Measurements from ENCODE around the gene NEIL1.
"Not testable (repeated sequence)": the region's sequence is repeated elsewhere in the genome, so short reads cannot be mapped to it uniquely, and the experiment has no call there.

NEIL1 gene

DNA sequence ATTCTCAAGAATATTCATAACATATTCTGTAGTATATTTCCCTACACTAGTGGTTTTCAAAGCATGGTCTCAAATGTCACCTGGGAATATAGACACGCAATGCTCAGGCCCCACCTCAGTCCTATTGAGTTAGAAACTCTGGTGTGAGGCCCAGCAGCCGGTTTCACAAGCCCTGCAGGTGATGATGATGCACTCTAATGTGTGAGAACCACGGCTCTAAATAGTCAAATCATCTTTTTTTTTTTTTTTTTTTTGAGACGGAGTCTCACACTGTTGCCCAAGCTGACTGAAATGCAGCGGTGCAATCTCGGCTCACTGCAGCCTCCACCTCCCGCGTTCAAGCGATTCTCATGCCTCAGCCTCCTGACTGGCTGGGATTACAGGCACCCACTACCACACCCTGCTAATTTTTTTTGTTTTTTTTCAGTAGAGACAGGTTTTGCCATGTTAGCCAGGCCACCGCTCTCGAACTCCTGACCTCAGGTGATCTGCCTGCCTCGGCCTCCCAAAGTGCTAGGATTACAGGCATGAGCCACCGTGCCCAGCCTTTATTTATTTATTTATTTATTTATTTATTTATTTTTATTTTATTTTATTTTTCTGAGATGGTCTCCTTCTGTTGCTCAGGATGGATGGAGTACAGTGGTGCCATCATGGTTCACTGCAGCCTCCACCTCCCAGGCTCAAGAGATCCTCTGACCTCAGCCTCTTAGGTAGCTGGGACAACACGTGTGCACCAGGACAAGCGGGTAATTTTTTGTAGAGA lies 13.0 kb upstream of the NEIL1 start:
- not testable (repeated sequence) for DNase-seq

DNA sequence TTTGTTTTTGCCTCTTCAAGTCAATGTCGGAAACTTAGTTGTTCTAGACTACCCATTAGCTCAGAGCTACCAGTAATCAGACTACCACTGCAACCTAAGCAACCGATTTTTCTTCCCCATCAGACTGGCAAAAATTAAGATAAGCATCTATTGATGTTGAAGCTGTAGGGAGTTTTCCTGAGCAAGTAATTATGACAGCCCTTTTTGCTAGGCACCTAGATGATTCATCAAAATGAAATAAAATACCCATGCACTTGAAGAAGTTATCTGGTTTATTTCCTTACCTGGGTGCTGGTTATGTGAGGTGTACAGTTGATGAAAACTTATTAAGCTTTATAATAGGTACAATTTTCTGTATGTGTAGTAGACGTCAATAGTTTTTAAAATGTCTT lies 11.5 kb upstream of the NEIL1 start:
- DNase-seq = no peak

DNA sequence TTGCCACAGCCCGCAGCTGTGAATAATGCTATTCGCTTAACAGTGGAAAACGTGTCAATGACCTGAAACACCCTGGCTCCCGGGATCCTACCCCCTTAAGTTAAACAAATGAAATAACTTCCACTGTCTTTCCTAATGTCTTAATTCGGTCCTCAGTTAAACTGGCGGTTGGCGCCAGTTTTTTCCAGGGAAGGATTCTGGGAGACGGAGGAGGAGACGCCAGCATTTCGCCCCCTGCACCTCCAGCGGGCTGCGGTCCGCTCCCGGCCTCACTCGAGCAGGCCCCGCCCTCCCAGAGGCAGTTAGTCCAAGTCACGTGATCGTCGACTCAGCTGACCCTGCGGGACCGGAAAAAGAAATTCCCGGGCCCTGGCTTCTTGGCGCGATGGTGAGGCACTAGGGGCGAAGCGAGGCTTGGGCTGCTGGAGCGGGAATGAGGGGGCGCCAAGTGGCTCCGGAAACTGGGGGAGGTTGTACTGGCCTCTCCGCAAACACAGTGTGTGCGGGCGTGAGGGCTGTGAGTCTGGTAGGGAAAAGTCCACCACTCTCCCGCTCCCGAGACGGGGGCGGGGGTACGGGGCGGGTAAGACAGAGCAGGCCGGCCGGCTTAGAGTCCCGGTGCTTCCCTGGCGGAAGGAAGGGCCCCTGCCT lies 11.0 kb upstream of the NEIL1 start, which contains the start of gene COMMD4:
Gene COMMD4 (plus strand): TSS at position 359 of the 651 bp plus-strand sequence. CDS start 27 bp downstream, at position 386.
- peak; percentile 94 for DNase-seq

DNA sequence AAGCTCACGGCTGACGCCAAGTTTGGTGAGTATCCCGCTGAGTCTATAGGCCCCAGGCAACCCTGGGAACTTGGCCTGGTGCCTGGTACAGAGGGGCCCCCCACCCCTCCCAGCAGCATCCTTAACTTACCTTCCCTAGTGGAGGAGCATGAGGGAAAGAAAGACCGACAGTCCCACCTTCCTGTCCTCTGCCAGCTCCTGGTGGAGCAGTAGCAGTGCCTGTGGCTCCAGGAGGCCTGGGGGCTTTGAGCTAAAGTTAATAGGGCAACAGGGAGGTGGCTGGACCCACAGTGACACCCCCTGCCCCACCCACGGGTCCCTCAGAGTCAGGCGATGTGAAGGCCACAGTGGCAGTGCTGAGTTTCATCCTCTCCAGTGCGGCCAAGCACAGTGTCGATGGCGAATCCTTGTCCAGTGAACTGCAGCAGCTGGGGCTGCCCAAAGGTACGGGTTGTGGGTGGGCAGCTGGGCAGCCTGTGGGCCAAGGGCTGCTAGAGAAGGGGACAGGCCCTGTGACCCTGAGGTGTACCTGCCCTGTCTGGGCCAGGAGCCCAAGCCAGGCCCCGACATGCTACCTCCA lies 8.1 kb upstream of the NEIL1 start:
- no peak for DNase-seq

DNA sequence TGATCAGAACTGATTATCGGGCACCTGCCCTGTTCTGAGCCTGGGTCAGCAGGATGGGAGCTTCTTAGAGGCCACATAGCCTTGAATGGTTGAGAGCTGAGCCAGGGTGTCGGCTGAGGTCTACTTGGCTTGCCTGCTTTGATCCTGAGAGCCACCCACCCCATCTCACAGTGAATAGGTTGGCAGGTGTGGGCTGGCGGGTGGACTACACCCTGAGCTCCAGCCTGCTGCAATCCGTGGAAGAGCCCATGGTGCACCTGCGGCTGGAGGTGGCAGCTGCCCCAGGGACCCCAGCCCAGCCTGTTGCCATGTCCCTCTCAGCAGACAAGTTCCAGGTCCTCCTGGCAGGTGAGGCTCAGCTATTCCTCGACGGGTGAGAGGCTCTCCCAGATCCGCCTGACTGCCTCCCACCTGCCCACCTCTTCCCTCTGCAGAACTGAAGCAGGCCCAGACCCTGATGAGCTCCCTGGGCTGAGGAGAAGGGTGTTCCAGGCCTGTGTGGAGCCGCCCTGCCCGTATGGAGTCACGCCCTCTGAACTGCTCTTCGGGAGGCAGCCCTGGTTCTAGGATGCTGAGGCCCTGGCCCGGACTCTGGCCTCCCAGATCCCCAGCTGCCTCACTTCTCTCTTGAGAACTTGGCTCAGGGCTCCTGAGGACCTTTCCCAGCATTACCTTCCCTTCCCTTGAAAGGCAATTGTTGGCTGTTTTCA lies 7.2 kb upstream of the NEIL1 start:
- DNase-seq = no peak

DNA sequence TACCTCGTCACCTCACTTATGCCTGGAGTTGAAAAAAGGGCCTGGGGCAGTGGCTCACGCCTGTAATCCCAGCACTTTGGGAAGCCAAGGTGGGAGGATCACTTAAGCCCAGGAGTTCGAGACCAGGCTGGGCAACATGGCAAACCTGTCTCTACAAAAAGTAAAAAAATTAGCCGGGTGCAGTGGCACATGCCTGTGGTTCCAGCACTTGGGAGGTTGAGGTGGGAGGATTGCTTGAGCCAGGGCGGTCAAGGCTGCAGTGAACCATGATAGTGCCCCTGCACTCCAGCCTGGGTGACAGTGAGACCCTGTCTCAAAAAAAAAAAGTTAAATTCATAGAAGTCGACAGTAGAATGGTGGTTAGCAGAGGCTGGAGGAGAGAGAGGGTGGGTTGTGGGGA lies 4.6 kb upstream of the NEIL1 start:
- no peak for DNase-seq

DNA sequence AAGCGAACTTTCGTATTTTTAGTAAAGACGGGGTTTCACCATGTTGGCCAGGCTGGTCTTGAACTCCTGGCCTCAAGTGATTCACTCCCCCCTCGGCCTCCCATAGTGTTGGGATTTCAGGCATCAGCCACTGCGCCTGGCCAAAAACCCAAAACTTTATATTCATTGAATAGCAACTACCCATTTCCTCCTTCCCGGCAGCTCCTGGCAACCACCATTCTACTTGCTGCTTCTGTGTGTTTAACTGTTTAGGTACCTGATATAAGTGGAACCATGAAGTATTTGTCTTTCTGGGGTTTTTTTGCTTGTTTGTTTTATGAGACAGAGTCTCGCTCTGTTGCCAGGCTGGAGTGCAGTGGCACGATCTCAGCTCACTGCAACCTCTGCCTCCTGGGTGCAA lies 2.9 kb upstream of the NEIL1 start:
- not testable (repeated sequence) for DNase-seq

DNA sequence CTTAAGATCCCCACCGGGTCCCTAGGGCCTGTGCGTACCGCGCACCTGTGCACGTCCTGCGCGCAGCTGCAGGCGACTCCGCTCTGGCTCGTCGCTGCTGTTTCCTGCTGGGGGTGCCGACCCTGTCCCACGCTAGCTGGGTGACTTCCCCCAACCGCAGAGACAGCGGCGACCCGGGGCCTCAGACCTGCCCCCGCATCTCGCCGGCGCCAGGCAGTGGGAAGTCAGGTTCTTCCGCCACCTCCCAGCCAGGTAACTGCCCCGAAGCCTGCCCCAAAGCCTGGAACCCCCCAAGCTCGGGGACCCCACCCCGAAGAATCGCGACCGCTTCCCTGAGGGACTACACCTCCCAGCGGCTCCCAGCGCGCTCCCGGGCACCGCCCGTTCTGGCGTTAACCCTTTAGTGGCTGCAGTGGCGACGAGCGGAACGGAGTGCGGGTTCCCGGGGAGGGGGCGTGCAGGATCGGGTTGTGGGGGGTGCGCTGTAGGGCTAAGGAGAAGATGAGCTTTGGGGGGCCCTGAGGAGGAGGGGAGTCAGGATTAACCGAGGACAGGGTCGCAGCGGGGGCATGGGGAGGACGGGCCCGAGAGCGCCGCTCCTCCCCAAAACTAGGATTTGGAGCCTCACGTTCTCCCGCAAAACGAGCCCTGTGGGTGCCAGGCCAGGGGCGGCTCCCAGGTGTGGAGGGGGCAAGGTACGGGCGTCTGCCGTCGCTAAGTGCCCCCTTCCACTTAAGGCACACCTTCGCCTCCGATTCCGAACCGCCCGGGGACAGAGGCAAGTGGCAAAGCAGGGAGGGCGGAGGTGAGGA lies 589 bp downstream of the NEIL1 start:
- DNase-seq = peak; percentile 79

DNA sequence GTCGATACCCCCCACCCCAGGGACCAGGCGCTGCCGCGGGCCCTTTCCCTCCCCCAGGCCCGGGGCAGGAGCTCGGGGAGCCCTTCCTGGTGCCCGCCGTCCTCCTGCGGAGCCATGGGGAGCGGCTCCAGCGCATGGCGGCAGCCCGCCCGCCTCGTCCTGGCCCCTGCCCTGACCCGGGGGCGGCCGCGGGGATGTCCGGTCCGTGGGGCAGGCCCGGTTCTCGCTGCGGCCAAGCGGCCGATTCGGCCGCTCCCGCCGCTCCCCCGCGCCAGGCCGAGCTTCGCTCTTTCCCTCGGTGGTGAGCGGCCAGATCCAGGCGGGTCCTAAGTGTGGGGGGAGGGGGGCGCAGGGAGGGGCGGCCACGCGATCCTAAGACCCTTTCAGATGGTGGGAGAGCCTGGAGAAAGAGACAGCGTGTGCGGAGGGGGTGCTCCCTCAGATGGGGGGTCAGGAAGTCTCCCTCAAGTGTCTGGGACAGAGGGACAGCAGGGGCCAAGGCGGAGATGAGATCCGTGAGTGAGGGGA lies 1.3 kb downstream of the NEIL1 start:
- no peak for DNase-seq

DNA sequence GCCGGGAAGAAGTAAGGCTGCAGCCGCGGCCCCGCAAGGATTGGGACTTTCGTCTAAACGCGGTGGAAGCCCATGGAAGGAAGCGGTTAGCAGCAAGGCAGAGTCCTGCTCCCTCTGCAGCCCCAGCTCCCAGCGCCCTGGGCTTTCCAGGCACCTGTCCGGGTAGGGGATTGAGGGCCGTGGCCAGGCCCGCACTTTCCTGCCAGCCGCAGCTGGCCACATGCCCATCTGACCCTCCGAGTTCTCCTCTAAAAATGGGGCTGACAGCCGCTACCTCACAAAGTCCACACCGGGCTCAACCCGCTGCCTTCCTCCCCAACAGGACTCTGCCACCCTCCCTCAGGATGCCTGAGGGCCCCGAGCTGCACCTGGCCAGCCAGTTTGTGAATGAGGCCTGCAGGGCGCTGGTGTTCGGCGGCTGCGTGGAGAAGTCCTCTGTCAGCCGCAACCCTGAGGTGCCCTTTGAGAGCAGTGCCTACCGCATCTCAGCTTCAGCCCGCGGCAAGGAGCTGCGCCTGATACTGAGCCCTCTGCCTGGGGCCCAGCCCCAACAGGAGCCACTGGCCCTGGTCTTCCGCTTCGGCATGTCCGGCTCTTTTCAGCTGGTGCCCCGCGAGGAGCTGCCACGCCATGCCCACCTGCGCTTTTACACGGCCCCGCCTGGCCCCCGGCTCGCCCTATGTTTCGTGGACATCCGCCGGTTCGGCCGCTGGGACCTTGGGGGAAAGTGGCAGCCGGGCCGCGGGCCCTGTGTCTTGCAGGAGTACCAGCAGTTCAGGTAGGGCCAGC lies 1.9 kb downstream of the NEIL1 start:
- DNase-seq = no peak

DNA sequence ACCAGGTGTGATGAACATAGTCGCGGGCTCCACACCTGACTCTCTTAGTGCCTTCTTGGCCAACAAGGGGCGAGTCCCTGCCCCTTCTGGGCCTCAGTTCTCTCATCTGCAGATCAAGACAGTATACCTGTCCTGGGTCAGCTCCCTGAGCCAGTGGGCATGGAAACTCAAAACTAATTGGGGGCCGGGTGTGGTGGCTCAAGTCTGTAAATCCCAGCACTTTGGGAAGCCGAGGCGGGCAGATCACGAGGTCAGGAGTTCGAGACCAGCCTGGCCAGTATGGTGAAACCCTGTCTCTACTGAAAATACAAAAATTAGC lies 2.5 kb downstream of the NEIL1 start:
- not testable (repeated sequence) for DNase-seq

DNA sequence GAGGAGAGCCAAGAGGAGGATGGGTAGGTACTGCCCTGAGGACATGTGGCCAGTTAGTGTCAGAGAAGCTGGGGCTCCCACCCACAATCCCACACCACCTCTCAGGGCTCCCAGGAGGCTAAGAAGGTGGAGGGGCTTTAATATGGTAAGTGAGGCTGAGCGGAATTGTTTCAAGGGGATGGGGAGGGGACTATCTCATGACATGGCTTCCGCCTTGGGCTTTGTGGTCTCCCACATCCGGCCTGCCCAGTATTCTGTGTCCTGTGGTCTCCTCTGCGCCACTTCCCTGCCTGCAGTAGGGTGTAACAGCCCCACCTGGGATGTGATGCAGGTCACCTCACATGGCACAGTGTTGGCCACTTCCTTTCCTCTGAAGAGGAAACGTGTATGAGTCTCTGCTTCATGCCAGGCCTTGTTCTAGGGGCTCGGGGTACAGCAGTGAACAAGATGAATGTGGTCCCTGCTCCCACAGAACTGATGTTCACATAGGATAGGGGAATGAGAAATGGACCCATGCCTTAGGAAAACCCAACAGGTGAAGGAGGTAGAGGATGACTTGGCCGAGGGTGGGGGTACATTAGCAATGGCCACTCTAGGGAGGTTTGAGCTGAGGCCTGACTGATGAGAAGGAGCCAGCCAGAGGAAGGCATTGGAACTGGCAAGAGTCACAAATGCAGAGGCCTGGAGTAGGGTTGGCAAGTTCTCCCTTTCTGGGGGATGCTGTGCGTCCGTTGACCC lies 3.2 kb downstream of the NEIL1 start:
- DNase-seq = no peak

DNA sequence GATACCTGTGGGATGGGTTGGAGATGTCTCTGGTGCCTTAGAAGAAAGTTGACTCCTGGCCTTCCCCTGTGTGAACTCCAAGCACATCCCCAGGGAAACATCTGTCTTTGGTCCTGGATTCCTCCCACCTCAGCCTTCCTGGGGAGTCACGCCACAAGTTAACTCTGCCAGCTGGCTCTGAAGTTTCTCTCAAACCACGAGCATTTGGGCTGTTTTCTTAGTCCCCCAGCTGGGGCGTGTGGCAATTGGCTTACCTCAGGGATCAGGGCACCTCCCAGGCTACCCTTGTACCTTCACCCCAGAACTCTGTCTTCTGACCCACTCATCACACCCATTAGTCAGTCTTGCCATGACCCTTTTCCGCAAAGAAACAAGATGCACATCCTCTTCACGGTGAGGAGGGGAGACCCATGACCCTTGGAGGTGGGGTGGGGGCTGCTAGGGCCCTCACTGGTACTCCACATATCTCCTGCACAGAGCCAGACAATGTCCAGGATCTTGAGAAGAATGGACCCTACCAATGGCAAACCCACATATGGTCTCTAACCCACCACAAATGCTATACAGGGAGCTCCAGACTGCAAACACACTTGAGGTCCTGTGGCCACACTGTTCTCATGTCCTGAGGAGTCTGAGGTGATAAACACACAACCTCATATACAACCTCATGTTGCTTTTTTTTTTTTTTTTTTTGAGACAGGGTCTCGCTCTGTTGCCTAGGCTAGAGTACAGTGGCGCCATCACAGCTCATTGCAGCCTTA lies 3.9 kb downstream of the NEIL1 start:
- no peak for DNase-seq

DNA sequence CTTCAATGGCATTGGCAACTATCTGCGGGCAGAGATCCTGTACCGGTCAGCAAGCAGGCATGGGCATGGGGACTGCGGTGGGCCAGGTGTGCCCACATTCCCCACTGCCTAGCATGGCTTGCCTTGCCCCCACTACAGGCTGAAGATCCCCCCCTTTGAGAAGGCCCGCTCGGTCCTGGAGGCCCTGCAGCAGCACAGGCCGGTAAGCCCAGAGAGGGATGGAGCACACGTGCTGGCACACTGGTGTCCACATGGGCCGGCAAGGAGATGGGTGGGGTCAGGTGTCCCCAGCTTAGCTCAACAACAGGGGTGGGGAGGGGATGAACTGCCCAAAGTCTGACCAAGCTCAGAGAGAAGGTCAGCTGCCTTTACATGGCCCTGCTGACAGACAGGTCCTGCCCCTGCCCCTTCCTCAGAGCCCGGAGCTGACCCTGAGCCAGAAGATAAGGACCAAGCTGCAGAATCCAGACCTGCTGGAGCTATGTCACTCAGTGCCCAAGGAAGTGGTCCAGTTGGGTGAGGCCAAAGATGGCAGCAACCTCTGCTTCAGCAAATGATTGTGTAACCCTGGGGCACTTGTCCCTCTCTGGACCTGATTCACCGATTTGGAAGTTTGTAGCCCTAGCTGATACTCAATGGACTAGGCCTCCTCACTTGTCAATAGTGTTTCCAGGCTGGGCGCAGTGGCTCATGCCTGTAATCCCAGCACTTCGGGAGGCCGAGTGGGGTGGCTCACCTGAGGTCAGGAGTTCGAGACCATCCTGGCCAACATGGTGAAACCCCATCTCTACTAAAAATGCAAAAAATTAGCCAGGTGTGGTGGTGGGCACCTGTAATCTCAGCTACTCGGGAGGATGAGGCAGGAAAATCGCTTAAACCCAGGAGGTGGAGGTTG lies 5.6 kb downstream of the NEIL1 start:
- DNase-seq = no peak

DNA sequence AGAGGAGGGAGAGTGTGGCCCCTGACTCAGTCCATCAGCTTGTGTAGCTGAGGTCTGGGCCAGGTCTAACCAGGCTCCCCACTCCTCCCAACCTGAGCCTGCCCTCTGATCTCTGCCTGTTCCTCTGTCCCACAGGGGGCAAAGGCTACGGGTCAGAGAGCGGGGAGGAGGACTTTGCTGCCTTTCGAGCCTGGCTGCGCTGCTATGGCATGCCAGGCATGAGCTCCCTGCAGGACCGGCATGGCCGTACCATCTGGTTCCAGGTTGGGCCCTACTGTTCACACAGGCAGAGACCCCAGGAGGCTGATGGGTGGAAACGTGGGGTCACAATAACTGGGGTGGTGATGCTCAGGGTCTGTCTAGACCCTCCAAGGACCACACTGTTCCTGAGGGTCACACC lies 6.8 kb downstream of the NEIL1 start:
- DNase-seq = no peak

DNA sequence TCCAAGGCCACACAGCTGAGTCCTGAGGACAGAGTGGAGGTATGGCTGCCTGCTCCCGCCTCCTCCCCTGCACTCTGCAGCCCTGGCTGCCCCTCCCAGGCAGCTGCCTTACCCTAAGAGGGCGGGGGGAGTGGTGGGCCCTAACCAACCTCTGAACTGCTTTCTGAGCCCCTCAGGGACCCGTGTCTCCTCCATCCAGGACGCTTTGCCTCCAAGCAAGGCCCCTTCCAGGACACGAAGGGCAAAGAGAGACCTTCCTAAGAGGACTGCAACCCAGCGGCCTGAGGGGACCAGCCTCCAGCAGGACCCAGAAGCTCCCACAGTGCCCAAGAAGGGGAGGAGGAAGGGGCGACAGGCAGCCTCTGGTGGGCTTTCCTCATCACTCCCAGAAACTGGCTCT lies 7.6 kb downstream of the NEIL1 start:
- no peak for DNase-seq

DNA sequence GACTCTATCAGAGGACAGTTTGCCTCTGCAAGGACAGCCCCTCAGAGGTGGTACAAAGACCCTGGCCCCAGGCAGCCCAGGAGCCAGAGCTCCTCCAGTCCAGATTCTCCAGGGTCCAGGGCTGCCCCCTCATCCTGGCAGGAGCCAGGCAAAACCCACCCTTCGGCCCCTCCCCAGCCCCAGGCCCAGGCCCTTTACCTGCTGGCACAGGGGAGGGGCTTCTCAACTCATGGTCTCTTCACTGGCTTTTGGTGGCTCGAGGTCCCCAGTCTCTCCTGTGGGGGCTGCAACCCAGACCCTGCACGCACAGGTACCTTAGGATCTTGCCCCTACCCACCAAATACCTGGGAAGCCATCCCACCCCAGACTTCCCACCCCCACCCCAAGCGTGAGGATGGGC lies 8.5 kb downstream of the NEIL1 start:
- DNase-seq = no peak

DNA sequence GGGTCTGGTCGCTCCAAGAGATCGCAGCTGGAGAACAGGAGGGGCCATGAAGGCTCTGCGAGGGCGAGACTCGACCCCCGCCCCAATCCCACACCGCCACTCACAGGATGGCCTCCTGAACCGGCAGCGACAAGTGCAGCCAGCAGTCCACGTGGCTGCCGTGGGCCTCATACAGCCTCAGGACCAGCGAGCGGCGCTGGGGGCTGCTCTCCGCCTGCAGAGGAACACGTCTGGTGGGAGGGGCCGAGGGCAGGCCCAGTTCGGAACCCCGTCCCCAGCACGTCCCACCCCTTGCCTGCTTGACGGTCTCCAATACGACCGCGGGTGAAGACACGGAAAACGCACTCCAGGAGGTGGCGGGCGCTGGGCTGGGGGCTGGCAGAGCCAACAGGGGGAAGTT lies 9.2 kb downstream of the NEIL1 start:
- DNase-seq = no peak

DNA sequence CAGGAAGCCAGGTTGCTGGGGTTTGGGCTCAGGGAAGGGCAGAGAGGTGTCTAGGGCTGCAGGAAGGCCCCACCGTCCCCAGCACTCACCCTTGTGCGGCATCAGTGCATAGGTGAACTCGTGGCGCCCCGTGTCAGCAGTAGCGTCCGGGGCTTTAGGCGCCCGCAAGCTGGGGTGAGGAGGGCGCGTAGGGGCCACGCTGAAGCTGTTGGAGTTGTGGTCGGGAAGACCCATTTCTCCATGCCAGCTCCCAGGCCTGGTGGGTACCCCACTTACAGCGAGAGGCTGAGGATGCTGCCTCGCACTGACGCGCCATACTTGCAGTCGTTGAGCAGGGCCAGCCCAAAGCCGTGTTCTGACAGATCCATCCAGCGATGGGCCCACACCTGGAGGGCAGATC lies 9.7 kb downstream of the NEIL1 start:
- DNase-seq = no peak

Data from NCI-H2171 treated with DMSO at 0.1 percent for 48 hours (cell line).